Measurements from ENCODE around the gene STXBP3.

- TF ChIP-seq, protein P1, sequence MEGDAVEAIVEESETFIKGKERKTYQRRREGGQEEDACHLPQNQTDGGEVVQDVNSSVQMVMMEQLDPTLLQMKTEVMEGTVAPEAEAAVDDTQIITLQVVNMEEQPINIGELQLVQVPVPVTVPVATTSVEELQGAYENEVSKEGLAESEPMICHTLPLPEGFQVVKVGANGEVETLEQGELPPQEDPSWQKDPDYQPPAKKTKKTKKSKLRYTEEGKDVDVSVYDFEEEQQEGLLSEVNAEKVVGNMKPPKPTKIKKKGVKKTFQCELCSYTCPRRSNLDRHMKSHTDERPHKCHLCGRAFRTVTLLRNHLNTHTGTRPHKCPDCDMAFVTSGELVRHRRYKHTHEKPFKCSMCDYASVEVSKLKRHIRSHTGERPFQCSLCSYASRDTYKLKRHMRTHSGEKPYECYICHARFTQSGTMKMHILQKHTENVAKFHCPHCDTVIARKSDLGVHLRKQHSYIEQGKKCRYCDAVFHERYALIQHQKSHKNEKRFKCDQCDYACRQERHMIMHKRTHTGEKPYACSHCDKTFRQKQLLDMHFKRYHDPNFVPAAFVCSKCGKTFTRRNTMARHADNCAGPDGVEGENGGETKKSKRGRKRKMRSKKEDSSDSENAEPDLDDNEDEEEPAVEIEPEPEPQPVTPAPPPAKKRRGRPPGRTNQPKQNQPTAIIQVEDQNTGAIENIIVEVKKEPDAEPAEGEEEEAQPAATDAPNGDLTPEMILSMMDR (IDR thresholded peaks at IDR 0.05) = peak; percentile 81 to 93 (median 90)
- TF ChIP-seq POLR2AphosphoS5 (IDR thresholded peaks at IDR 0.05) = peak; percentile 99
- peak; percentile 96 to 97 for TF ChIP-seq POLR2A (IDR thresholded peaks at IDR 0.05)
- no peak for TF ChIP-seq EP300 (IDR thresholded peaks at IDR 0.05)
These were observed at the start of gene STXBP3 for GRCh38 chr1:108746382-108747170.

All from gastroesophageal sphincter (tissue), 3 donors.